Neural progenitor cell (in vitro differentiated cells): Measurements from ENCODE around the gene KLC1. TPM values are rescaled to one million over a fixed set of nuclear protein-coding genes. Genes with fewer than 3 reads are reported as not detected.

Source experiments
- DNase-seq: peaks from one replicate; pipeline ENCODE4 v3.0.0-alpha.2; 2016; ENCODE audit warnings: low spot score
- H2AFZ ChIP-seq: fragments of 200-600 bp; sonication (generic); replicated peaks from 2 replicates; pipeline ENCODE4 v1.6.1; 2016; ENCODE audit warnings: antibody characterized with exemption
- H3F3A ChIP-seq: fragments of 200-600 bp; sonication (generic); 2 replicates; pipeline ENCODE4 v1.6.1; 2016; ENCODE audit warnings: antibody characterized with exemption, low read depth
- H3K27ac ChIP-seq: fragments of 200-600 bp; sonication (generic); 2 replicates; pipeline ENCODE4 v1.5.1; 2016; ENCODE audit warnings: mild to moderate bottlenecking
- H3K27me3 ChIP-seq: fragments of 200-600 bp; sonication (generic); 2 replicates; pipeline ENCODE4 v1.6.1; 2016; ENCODE audit warnings: mild to moderate bottlenecking, moderate library complexity
- H3K36me3 ChIP-seq: fragments of 200-600 bp; sonication (generic); 2 replicates; pipeline ENCODE4 v1.5.1; 2016
- H3K4me1 ChIP-seq: fragments of 200-600 bp; sonication (generic); 2 replicates; pipeline ENCODE4 v1.6.1; 2016; ENCODE audit warnings: mixed run types
- H3K4me2 ChIP-seq: fragments of 200-600 bp; sonication (generic); 2 replicates; pipeline ENCODE4 v1.6.1; 2016
- H3K4me3 ChIP-seq: fragments of 200-600 bp; sonication (generic); 2 replicates; pipeline ENCODE4 v1.5.1; 2016
- H3K79me2 ChIP-seq: fragments of 200-600 bp; sonication (generic); 2 replicates; pipeline ENCODE4 v1.6.1; 2016; ENCODE audit warnings: low read depth
- H3K9ac ChIP-seq: fragments of 200-600 bp; sonication (generic); 2 replicates; pipeline ENCODE4 v1.6.1; 2016
- H3K9me3 ChIP-seq: fragments of 200-600 bp; sonication (generic); 2 replicates; pipeline ENCODE4 v1.5.1; 2016; ENCODE audit warnings: low read depth
- H4K20me1 ChIP-seq: fragments of 200-600 bp; sonication (generic); 2 replicates; pipeline ENCODE4 v1.6.1; 2016; ENCODE audit warnings: low read depth
- H3K27ac Mint-ChIP-seq: 3 replicates; pipeline ENCODE4 v1.8.0; 2021; ENCODE audit warnings: mixed read lengths
- H3K27me3 Mint-ChIP-seq: 2 replicates; pipeline ENCODE4 v1.8.0; 2022; ENCODE audit warnings: low read depth, mild to moderate bottlenecking, inconsistent platforms, moderate library complexity, mixed read lengths; ENCODE audit not compliant: insufficient read depth
- H3K36me3 Mint-ChIP-seq: 3 replicates; pipeline ENCODE4 v1.8.0; 2021; ENCODE audit warnings: mixed read lengths
- H3K4me1 Mint-ChIP-seq: 3 replicates; pipeline ENCODE4 v1.8.0; 2021; ENCODE audit warnings: mixed read lengths
- H3K4me3 Mint-ChIP-seq: 3 replicates; pipeline ENCODE4 v1.8.0; 2021; ENCODE audit warnings: mild to moderate bottlenecking, moderate library complexity, mixed read lengths
- H3K9me3 Mint-ChIP-seq: 3 replicates; pipeline ENCODE4 v1.8.0; 2020; ENCODE audit warnings: mixed read lengths
- EZH2 ChIP-seq: fragments of 200-600 bp; sonication (generic); IDR thresholded peaks from 2 replicates; pipeline ENCODE4 v1.6.1; 2017; ENCODE audit warnings: antibody characterized with exemption, mild to moderate bottlenecking, moderate library complexity
- EZH2phosphoT487 ChIP-seq: fragments of 200-600 bp; sonication (generic); IDR thresholded peaks from 2 replicates; pipeline ENCODE4 v1.6.1; 2017; ENCODE audit warnings: antibody characterized with exemption
- total RNA-seq: library from RNA; depleted of rRNA; stranded (reverse); fragments of >200 nt; gene quantifications from 2 replicates; pipeline ENCODE4 v1.2.3, GENCODE V29; 2015; ENCODE audit warnings: low replicate concordance
- TF ChIP-seq, protein P1 (sequence below): fragments of 200-600 bp; sonication (generic); IDR thresholded peaks from 2 replicates; pipeline ENCODE4 v1.5.1; 2017; ENCODE audit warnings: antibody characterized with exemption, mild to moderate bottlenecking

The KLC1 gene
- total RNA-seq, 1 donor from 2014 or later, result 163 TPM

DNA sequence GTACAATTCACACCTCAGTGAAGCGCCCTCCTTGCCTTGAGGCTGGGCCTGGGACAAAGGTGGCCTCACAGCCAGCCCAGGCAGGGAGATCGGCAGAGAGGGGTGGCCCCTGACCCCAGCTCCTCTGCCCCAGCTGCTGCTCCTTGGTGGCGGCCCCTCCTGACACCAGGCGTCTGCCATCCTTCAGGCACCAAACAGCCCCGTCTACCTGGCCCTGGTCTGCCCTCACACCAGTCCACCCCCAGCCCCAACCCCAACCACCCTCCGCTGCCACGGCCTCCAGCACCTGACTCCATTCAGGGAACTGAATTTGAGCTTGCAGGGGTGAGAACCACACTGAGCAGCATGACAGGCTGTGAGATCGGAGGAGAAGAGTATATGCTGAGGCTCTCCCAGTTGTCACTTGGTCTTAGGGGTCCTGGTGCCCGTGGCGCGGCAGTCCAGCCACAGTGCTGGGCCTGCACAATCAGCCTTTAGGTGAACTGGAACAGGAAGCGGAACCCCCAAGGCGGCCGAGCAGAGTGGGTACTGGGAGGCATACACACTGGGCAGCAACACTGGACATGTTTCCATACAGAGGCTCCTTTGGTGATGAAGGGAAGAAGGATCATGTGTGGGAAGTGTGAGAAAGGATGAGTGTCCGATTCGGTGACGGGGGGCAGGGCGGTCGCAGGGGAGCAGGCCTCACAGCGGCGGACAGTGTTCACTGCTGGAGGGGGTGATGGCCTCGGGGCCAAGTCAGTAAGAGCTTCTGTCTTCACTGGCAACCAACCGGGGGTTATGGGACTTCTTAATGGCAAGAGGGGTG, 105.3 kb downstream of the KLC1 start:
- Histone ChIP-seq H3K27me3 (no peaks in the 10 kb centered on the region), H3K27ac (no peak overlapping the region), H3K4me3 (no peak overlapping the region), H3K79me2 (no peaks in the 10 kb centered on the region), H3K4me1 (no peaks in the 10 kb centered on the region), H3K9me3 (no peaks in the 10 kb centered on the region), H2AFZ (no peak overlapping the region), H3K9ac (no peak overlapping the region), H3K36me3 (no peaks in the 10 kb centered on the region), H3K4me2 (no peak overlapping the region), H3F3A (no peaks in the 10 kb centered on the region), H4K20me1 (peaks cover 8% of the 10 kb centered on the region)
- Mint-ChIP-seq H3K36me3 (peaks cover 15% of the 10 kb centered on the region), H3K27me3 (peaks cover 4% of the 10 kb centered on the region), H3K27ac (no peak overlapping the region), H3K4me1 (peaks cover 4% of the 10 kb centered on the region), H3K4me3 (no peak overlapping the region), H3K9me3 (no peaks in the 10 kb centered on the region)
- TF ChIP-seq EZH2phosphoT487 (no peak), EZH2 (no peak)
- TF ChIP-seq, protein P1, sequence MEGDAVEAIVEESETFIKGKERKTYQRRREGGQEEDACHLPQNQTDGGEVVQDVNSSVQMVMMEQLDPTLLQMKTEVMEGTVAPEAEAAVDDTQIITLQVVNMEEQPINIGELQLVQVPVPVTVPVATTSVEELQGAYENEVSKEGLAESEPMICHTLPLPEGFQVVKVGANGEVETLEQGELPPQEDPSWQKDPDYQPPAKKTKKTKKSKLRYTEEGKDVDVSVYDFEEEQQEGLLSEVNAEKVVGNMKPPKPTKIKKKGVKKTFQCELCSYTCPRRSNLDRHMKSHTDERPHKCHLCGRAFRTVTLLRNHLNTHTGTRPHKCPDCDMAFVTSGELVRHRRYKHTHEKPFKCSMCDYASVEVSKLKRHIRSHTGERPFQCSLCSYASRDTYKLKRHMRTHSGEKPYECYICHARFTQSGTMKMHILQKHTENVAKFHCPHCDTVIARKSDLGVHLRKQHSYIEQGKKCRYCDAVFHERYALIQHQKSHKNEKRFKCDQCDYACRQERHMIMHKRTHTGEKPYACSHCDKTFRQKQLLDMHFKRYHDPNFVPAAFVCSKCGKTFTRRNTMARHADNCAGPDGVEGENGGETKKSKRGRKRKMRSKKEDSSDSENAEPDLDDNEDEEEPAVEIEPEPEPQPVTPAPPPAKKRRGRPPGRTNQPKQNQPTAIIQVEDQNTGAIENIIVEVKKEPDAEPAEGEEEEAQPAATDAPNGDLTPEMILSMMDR, result no peak
- DNase-seq, result no peak

DNA sequence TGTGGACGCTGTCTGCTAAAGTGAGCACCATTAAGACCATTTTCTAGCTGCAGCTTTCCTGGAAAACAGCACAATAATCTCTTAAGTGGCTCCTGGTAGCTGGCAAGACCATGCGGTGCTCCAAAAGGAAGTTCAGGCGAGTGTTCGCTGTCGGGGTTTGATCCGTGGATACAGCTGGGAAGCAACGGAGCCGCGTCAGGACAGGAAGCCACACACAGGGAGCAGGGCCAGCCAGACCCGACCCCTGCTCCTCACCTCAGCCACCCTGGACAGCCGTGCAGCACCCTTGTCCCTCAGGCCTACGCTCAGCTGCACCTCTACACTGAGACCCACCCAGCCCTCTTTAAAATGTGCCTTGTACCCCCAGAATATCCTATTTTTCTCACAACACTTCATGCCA, 106.0 kb downstream of the KLC1 start:
- Histone ChIP-seq H3K9me3 (no peaks in the 10 kb centered on the region), H3K4me2 (no peak overlapping the region), H3K79me2 (no peaks in the 10 kb centered on the region), H3K27ac (no peak overlapping the region), H3K4me3 (no peak overlapping the region), H3K27me3 (no peaks in the 10 kb centered on the region), H2AFZ (no peak overlapping the region), H3K36me3 (no peaks in the 10 kb centered on the region), H3F3A (no peaks in the 10 kb centered on the region), H3K4me1 (no peaks in the 10 kb centered on the region), H4K20me1 (peaks cover 8% of the 10 kb centered on the region), H3K9ac (no peak overlapping the region)
- Mint-ChIP-seq H3K4me3 (no peak overlapping the region), H3K4me1 (peaks cover 4% of the 10 kb centered on the region), H3K27me3 (peaks cover 4% of the 10 kb centered on the region), H3K27ac (no peak overlapping the region), H3K36me3 (peaks cover 13% of the 10 kb centered on the region), H3K9me3 (no peaks in the 10 kb centered on the region)
- no peak for TF ChIP-seq EZH2
- TF ChIP-seq, protein P1, result no peak
- no peak for TF ChIP-seq EZH2phosphoT487
- no peak for DNase-seq

DNA sequence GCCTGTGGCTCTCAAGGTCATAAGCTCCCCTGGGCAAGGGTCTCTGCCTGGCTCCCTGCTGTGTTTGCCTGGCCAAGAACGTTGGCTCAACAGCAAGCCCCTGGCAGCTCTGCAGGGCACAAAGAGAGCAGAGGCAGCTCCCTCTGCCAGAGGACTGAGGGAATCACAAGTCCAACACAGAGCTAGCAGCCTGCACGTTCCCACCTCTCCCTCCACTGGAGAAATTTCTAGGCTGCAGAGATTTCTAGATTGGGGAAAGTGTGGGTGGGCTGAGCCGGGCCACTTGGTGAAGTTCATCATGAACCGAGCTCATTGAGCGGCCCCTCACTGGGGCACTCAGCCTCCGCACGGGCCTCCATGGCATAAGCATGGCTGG, 106.4 kb downstream of the KLC1 start:
- no peaks in the 10 kb centered on the region for H3K36me3 ChIP-seq
- no peak overlapping the region for H3K27ac Mint-ChIP-seq
- no peak for DNase-seq

More for the DNA sequence above, 106.4 kb downstream of the KLC1 start:
- Mint-ChIP-seq H3K36me3 (peaks cover 15% of the 10 kb centered on the region), H3K9me3 (no peaks in the 10 kb centered on the region), H3K4me3 (no peak overlapping the region), H3K4me1 (peaks cover 4% of the 10 kb centered on the region), H3K27me3 (peaks cover 4% of the 10 kb centered on the region)
- Histone ChIP-seq H4K20me1 (peaks cover 8% of the 10 kb centered on the region), H2AFZ (no peak overlapping the region), H3K4me2 (no peak overlapping the region), H3K9me3 (no peaks in the 10 kb centered on the region), H3K27me3 (no peaks in the 10 kb centered on the region), H3K4me1 (no peaks in the 10 kb centered on the region), H3K4me3 (no peak overlapping the region), H3K27ac (no peak overlapping the region), H3K79me2 (no peaks in the 10 kb centered on the region), H3K9ac (no peak overlapping the region), H3F3A (no peaks in the 10 kb centered on the region)
- TF ChIP-seq, protein P1, result no peak
- no peak for TF ChIP-seq EZH2phosphoT487
- no peak for TF ChIP-seq EZH2
